ENCODE data around the gene BABAM1. TPM values are rescaled to one million over a fixed set of nuclear protein-coding genes. Genes with fewer than 3 reads are reported as not detected.
"Not testable (repeated sequence)": the region's sequence is repeated elsewhere in the genome, so short reads cannot be mapped to it uniquely, and the experiment has no call there.

Gene BABAM1
- total RNA-seq, 1 donor from 2014 or later, result 79.1 TPM

DNA sequence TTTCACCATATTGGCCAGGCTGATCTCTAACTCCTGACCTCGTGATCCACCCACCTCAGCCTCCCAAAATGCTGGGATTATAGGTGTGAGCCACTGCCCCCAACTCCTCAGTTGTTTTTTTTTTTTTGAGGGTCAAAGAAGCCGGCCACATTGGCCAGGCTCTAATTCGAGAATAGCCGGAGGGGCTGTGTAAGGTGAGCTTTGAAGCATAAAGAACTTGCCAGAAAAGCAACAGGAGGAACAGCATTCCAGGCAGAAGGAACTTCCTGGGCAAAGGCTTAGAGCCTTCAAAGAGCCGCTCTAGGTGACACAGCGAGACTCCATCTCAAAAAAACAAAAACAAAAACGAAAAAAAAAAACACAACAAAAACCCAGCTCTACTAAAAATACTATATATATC lies 1.2 kb upstream of the BABAM1 start:
- no peak overlapping the region for H3K4me3 Mint-ChIP-seq
- no peak overlapping the region for H3K27ac Mint-ChIP-seq (ENCODE audit: unreplicated experiment)
- peaks cover 5% of the 10 kb centered on the region for H3K9me3 Mint-ChIP-seq
- DNase-seq (ENCODE audit: low read depth, low spot score), result no peak
- H3K36me3 Mint-ChIP-seq (ENCODE audit: low read depth), result peaks cover 3% of the 10 kb centered on the region
- H3K4me1 Mint-ChIP-seq, result peaks cover 15% of the 10 kb centered on the region
- TF ChIP-seq CTCF (conservative IDR thresholded peaks at IDR 0.05), result no peak
- peaks cover 2% of the 10 kb centered on the region for H3K27me3 Mint-ChIP-seq (ENCODE audit: low read depth)

DNA sequence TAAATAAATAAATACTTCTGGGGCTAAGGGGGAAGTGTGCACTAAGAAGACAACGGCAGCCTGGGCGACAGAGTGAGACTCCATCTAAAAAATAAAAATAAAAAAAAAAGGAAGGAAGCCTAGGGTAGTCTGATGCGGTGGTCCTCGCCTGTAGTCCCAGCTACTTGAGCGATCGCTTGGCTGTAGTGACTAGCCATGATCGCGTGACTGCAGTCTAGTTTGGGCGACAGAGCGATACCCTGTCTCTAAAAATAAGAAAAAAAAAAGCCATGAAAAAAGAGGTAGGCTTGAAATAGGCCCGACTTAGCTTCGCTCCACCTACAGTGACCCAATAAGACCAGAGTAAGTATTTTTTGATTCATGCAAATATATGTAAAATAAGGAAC lies 661 bp upstream of the BABAM1 start:
- Mint-ChIP-seq H3K4me1 (peaks cover 14% of the 10 kb centered on the region), H3K4me3 (peak overlapping the region; percentile 90), H3K27me3 (ENCODE audit: low read depth) (peaks cover 2% of the 10 kb centered on the region), H3K36me3 (ENCODE audit: low read depth) (peaks cover 3% of the 10 kb centered on the region), H3K27ac (ENCODE audit: unreplicated experiment) (no peak overlapping the region), H3K9me3 (peaks cover 5% of the 10 kb centered on the region)
- no peak for DNase-seq (ENCODE audit: low read depth, low spot score)
- no peak for TF ChIP-seq CTCF (conservative IDR thresholded peaks at IDR 0.05)

GRCh38 chr19:17268754-17269153 lies 1.5 kb downstream of the BABAM1 start:
- no peak for DNase-seq (ENCODE audit: low read depth, low spot score)
- Mint-ChIP-seq H3K27ac (ENCODE audit: unreplicated experiment) (no peak overlapping the region), H3K36me3 (ENCODE audit: low read depth) (peaks cover 3% of the 10 kb centered on the region), H3K4me1 (peaks cover 14% of the 10 kb centered on the region), H3K4me3 (peak overlapping the region; percentile 78), H3K9me3 (peaks cover 5% of the 10 kb centered on the region), H3K27me3 (ENCODE audit: low read depth) (peaks cover 2% of the 10 kb centered on the region)
- TF ChIP-seq CTCF (conservative IDR thresholded peaks at IDR 0.05), result no peak

DNA sequence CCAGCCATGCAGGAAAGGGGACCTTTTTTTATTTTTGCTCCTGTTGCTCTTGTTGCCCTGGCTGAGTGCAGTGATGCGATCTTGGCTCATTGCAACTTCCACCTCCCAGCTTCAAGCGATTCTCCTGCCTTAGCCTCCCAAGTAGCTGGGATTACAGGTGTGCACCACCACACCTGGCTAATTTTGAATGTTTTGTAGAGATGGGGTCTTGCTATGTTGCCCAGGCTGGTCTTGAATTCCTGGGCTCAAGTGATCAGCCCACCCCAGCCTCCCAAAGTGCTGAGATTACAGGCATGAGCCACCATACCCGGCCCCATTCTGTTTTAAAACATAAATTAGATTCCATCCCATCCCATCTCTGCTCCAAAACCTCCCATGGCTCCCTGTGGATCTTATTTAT lies 7.6 kb downstream of the BABAM1 start:
- H3K4me1 Mint-ChIP-seq; H3K27ac Mint-ChIP-seq (ENCODE audit: unreplicated experiment); H3K9me3 Mint-ChIP-seq; DNase-seq (ENCODE audit: low read depth, low spot score); H3K27me3 Mint-ChIP-seq (ENCODE audit: low read depth); H3K4me3 Mint-ChIP-seq: not testable (repeated sequence)
- H3K36me3 Mint-ChIP-seq (ENCODE audit: low read depth), result peaks cover 11% of the 10 kb centered on the region

- no peak for TF ChIP-seq CTCF (conservative IDR thresholded peaks at IDR 0.05)
- H3K4me1 Mint-ChIP-seq, result no peaks in the 10 kb centered on the region
- no peak overlapping the region for H3K27ac Mint-ChIP-seq (ENCODE audit: unreplicated experiment)
- no peaks in the 10 kb centered on the region for H3K27me3 Mint-ChIP-seq (ENCODE audit: low read depth)
- H3K4me3 Mint-ChIP-seq, result peak overlapping the region; percentile 35
- H3K36me3 Mint-ChIP-seq (ENCODE audit: low read depth), result peaks cover 9% of the 10 kb centered on the region
- DNase-seq (ENCODE audit: low read depth, low spot score), result no peak
- no peaks in the 10 kb centered on the region for H3K9me3 Mint-ChIP-seq
Observed at GRCh38 chr19:17275441-17276175, 8.4 kb downstream of the BABAM1 start.

- Mint-ChIP-seq H3K27ac (ENCODE audit: unreplicated experiment) (no peak overlapping the region), H3K4me3 (no peak overlapping the region), H3K9me3 (no peaks in the 10 kb centered on the region), H3K27me3 (ENCODE audit: low read depth) (peaks cover 14% of the 10 kb centered on the region), H3K36me3 (ENCODE audit: low read depth) (peaks cover 9% of the 10 kb centered on the region), H3K4me1 (peaks cover 6% of the 10 kb centered on the region)
- no peak for TF ChIP-seq CTCF (conservative IDR thresholded peaks at IDR 0.05)
- no peak for DNase-seq (ENCODE audit: low read depth, low spot score)
Observed at GRCh38 chr19:17279436-17279835, 12.2 kb downstream of the BABAM1 start.

All from neural crest cell (in vitro differentiated cells).